ENCODE measurements around the gene ZFAND2B.
A peak's percentile ranks its signal among the peaks of the same experiment; 100 is the strongest.

The ZFAND2B gene

GRCh38 chr2:219207884-219208740, 1.5 kb downstream of the ZFAND2B start:
- H3K4me3 Mint-ChIP-seq: peak overlapping the region; percentile 83 to 87
- ATAC-seq: no peak
- H3K27ac Mint-ChIP-seq: peak overlapping the region; percentile 80 to 83
- DNase-seq: no peak
- H3K4me1 Mint-ChIP-seq: peaks cover 55% of the 10 kb centered on the region
- no peaks in the 10 kb centered on the region for H3K27me3 Mint-ChIP-seq
- H3K9me3 Mint-ChIP-seq: peaks cover 0 to 7% of the 10 kb centered on the region in 2 donors

DNA sequence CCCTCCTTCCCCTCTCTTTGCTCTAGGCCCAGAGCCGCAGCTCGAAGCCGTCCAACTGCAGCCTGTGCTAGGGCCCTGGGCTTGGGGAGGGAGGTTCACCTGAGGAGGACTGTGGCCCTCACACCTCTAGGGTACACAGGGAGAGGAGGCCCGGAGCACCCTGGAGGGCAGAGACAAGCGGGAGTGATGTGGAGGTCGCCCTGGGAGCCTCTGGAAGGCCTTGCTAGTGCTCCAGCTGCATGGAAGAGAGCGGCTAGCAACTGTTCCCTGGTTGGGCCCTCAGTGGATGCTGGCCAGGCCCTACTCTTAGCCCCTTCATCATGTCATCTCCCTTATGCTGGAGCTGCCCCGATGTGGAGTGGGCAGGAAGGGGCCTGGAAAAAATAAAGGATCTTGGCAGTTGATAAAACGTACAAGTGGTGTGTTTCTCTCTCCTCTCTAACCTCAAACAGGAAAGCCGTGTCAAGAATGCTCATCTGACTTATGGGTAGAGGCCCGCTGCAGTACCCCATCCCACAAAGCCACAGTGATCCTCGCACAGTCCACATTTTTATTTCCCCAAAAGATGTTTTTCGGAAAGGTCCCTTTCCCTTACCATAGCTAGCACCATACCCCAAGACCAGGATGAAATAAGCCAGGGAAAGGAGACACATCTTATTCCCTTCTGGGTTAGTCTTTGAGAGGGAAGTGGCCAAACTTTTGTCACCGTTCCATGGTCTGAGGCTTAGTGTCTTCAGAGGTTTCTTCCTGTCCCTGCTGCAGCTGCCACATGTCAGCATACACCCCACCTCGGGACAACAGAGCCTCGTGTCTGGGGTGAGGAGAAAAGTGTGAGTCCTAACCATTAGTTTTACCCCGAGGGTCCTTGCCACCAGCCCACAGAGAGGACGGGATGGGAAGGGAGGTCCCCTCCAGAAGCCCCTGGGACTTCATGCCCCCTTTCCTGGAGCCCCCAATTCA, 2.9 kb downstream of the ZFAND2B start:
- H3K27me3 Mint-ChIP-seq: no peaks in the 10 kb centered on the region
- peak overlapping the region; percentile 21 to 87 for H3K27ac Mint-ChIP-seq
- H3K4me3 Mint-ChIP-seq: peak overlapping the region; percentile 40 to 60
- ATAC-seq (no peak), DNase-seq (no peak)
- H3K9me3 Mint-ChIP-seq: peaks cover 0 to 3% of the 10 kb centered on the region in 2 donors
- H3K4me1 Mint-ChIP-seq: peaks cover 58% of the 10 kb centered on the region

DNA sequence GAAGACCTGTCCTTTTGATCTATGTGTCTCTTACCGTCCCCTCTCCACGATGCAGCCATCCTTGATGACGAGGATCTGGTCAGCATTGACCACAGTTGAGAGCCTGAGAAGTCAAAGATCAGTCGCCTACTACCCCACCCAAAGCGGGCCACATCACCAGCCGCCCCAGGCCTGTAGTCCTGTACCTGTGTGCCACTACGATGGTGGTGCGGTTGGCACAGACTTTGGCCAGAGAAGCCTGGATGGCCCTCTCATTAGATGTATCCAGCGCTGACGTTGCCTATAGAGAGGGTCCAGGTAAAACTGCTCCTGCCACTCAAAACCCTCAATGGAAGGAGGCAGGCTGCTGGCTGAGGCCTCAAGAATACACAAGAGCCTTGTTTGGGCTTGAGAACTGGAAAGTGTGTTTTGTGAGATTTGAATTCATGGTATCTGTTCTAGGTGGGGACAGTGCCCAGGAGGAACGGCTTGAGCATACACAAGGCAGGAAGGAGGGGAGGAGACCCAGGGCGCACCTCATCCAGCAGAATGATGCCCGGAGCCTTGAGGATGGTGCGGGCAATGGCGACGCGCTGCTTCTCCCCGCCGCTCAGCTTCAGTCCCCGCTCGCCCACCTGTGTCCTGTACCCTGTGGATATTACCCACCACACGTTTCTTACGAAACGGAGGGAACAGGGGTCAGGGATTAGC, 3.8 kb downstream of the ZFAND2B start:
- ATAC-seq (no peak), DNase-seq (no peak)
- Mint-ChIP-seq H3K27me3 (no peaks in the 10 kb centered on the region), H3K9me3 (no peaks in the 10 kb centered on the region), H3K4me1 (peaks cover 64% of the 10 kb centered on the region), H3K4me3 (peak overlapping the region in 1 of 2 donors; percentile 42), H3K27ac (peak overlapping the region; percentile 36 to 80)

DNA sequence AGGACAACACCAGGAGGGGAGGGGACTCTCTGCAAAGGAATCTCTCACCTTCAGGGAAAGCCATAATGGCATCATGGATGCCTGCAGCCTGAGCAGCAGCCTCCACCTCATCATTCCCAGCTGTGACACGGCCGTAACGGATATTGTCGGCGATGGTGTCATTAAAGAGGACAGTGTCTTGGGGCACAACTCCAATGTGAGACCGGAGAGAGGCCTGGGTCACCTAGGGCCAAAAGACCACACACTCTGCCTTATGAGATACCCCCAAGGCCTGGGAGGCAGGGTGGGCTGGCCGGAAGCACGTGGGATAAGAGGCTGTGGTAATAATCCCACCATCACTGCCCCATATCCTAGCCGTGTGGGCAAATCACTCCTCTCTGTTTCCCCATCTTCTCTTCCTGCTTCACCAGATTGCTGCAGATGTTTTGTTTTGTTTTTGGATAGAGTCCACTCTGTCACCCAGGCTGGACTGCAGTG, 4.3 kb downstream of the ZFAND2B start:
- DNase-seq (no peak), ATAC-seq (no peak)
- H3K9me3 Mint-ChIP-seq: no peaks in the 10 kb centered on the region
- no peak overlapping the region for H3K4me3 Mint-ChIP-seq
- H3K4me1 Mint-ChIP-seq: peaks cover 66% of the 10 kb centered on the region
- no peaks in the 10 kb centered on the region for H3K27me3 Mint-ChIP-seq
- H3K27ac Mint-ChIP-seq: peak overlapping the region; percentile 89 to 92

DNA sequence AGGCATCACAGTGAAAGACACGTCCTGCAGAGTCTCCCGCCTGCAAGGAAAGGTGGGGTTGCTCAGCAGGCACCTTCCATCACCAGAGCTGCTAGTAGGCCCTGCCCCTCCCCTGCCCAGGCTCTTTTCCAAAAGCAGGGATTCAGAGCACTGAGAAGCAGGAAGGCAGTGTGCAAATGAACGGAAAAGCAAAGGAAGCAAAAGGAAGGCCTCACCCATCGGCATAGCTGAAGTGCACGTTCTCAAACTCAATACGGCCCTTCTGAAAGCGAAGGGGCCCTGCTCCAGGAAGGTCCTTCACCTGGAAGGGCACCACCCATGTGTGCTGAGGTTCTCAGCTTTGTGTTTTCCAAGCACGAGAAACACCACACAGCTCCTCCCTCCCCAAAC, 6.4 kb downstream of the ZFAND2B start:
- DNase-seq: no peak
- ATAC-seq: no peak
- peaks cover 75% of the 10 kb centered on the region for H3K4me1 Mint-ChIP-seq
- no peak overlapping the region for H3K4me3 Mint-ChIP-seq
- no peak overlapping the region for H3K27ac Mint-ChIP-seq
- H3K9me3 Mint-ChIP-seq: no peaks in the 10 kb centered on the region
- no peaks in the 10 kb centered on the region for H3K27me3 Mint-ChIP-seq

- ATAC-seq: no peak
- Mint-ChIP-seq H3K27ac (no peak overlapping the region), H3K9me3 (no peaks in the 10 kb centered on the region), H3K4me1 (peaks cover 72% of the 10 kb centered on the region), H3K4me3 (no peak overlapping the region), H3K27me3 (no peaks in the 10 kb centered on the region)
- no peak for DNase-seq
Observed at GRCh38 chr2:219213486-219214071, 7.0 kb downstream of the ZFAND2B start.

- H3K4me1 Mint-ChIP-seq: peaks cover 71% of the 10 kb centered on the region
- peak overlapping the region in 1 of 2 donors; percentile 61 for H3K27ac Mint-ChIP-seq
- H3K4me3 Mint-ChIP-seq: no peak overlapping the region
- no peak for DNase-seq
- ATAC-seq: no peak
- no peaks in the 10 kb centered on the region for H3K27me3 Mint-ChIP-seq
- no peaks in the 10 kb centered on the region for H3K9me3 Mint-ChIP-seq
Observed at GRCh38 chr2:219214141-219214540, 7.6 kb downstream of the ZFAND2B start.

DNA sequence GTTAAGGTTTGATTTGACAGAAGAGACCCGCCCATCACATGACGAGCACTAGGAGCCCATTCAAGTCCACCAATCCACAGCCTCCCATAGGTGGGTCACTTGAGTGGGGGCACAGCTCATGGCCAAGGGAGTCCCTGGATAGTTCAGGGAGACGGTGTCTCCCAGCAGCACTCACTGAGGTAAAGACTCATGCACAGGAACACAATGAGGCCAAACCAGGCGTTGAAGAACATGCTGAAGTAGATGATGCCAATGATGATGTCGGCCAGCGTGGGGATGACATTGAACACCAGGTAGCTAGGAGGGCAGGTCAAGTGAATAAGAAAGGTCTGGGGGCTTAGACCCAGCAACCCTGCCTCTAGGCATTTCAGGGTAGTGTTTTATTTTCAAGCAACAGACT, 8.2 kb downstream of the ZFAND2B start:
- Mint-ChIP-seq H3K9me3 (no peaks in the 10 kb centered on the region), H3K27ac (peak overlapping the region; percentile 1 to 87), H3K4me3 (no peak overlapping the region), H3K27me3 (no peaks in the 10 kb centered on the region), H3K4me1 (peaks cover 71% of the 10 kb centered on the region)
- ATAC-seq: no peak
- no peak for DNase-seq

DNA sequence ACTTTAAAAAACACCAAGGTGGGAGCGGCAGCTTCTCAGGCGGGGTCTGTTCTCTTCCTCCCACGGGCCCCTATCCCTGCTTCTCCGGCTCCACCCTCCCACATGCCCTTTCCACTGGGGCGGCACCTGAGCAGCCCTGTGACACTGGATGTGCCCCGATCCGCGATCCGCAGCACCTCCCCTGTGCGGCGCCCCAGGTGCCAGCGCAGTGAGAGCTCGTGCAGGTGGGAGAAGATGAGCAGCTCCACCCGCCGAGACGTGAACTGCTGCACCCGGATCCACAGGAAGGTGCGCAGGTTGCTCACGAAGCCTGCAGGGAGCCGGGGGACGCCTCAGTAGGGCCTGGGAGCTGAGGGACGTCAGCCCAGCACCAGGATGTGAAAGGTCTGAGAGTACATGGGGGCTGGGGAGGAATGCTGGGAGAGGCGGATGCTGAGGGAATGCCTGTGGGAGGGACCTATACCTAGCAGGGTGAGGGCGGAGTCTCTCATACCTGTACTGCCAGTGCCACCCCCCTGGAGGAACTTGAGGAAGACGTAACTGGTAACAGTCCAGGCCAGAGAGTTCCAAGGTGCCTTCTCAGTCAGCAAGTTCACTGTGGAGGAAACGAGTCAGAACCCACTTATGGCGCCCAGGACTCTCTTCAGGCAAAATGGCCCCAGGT, 9.4 kb downstream of the ZFAND2B start:
- ATAC-seq (no peak), DNase-seq (no peak)
- Mint-ChIP-seq H3K27ac (no peak overlapping the region), H3K4me1 (peaks cover 70% of the 10 kb centered on the region), H3K27me3 (no peaks in the 10 kb centered on the region), H3K9me3 (no peaks in the 10 kb centered on the region), H3K4me3 (peak overlapping the region in 1 of 2 donors; percentile 41)

DNA sequence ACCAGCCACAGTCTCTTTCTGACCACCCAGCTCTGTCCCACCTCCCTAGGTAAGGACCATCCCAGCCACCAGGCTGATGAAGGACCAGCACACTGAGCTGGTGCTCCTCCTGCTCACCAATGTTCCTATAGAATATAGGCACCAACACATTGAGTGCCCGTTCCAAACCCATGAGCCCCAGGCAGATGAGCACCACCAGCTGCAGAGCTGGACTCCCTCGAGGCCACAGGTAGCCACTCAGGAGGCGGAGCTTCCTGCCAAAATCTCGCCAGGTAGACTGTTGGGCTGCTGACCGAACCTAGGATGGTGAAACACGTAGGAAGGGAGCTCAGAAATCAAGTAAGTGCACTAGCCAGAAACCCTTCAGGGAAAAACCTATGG, 9.9 kb downstream of the ZFAND2B start:
- DNase-seq: no peak
- H3K27ac Mint-ChIP-seq: peak overlapping the region; percentile 23 to 85
- ATAC-seq: no peak
- peaks cover 65% of the 10 kb centered on the region for H3K4me1 Mint-ChIP-seq
- H3K27me3 Mint-ChIP-seq: no peaks in the 10 kb centered on the region
- H3K9me3 Mint-ChIP-seq: no peaks in the 10 kb centered on the region
- peak overlapping the region; percentile 48 for H3K4me3 Mint-ChIP-seq

DNA sequence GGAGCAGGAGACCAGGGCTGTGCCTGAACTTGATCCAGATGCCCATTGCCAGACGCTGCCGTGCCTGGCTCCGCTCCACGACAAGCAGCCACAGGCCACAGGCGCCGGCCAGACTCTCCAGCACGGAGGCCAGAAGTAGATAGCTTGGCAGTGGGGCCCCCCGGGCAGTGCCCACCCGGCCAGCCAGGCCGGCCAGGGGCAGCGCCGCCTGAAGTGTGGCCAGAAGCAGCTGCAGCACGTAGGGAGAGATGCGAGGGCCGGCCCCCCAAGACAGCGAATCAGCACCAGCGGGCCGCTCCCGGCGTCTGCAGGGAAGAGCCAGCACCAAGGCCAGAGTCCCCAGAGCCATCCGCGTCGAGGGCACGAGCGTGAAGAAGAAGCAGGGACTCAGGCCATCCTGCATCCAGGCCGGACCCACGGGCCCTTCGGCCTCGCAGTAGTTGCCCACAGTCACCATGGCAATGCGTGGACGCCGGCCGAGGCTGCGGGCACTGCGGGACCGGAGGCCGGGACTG, 11.7 kb downstream of the ZFAND2B start:
- H3K4me3 Mint-ChIP-seq: peak overlapping the region; percentile 87 to 91
- DNase-seq: peak in 1 of 2 donors; percentile 30
- H3K27ac Mint-ChIP-seq: peak overlapping the region; percentile 73 to 94

DNA sequence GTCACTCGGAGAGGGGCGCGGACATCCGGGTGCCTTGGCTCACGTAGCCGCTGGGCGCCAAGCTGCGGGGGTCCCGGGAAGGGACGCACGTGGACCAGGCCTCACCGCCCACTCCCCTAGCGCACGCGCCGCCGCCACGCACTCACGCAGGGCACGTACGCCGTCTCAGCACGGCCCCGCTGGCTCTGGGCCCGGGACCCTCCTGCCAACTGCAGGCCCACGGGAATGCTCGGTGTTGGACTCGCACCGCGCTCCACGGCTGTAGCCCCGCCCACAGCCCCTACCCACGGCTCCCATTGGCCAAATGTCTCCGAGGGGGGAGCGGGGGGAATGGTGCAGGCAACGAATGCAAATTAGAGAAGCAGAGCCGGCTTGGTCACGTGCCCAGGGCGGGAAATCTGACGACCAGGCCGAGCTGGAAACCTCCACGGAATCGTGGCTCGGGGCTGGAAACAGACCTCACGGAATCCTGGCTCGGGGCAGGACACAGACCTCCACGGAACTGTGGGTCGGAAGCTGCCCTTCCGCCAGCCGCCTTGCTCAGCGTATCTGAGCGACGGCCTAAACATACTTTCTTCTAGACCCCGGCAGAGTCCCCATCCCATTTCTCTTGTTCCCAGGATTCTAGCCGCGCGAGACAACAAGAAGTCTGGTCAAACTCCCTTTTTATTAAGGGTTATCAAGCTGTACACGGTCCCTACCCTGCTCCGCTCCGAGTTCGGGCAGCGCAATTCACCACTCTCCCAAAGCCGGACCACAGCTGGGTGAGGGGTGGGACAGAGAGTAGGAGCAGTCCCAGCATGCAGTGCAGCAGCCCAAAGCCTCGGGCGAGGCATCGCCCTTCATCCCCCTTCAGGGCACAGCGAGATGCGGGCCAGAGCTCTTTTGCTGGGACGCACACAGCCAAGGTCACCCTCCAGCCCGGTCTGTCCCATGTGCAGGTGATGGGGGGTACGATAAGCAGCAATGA, 12.4 kb downstream of the ZFAND2B start, which contains the start of gene ABCB6:
Gene ABCB6, minus strand, starts transcription at position 227 of the 970 bp plus-strand sequence. CDS start 285 bp downstream, outside the sequence.
- H3K4me1 Mint-ChIP-seq: peaks cover 55% of the 10 kb centered on the region
- no peaks in the 10 kb centered on the region for H3K9me3 Mint-ChIP-seq
- peak; percentile 84 for ATAC-seq
- H3K4me3 Mint-ChIP-seq: peak within 1 kb of the TSS; percentile 87 to 91
- H3K27ac Mint-ChIP-seq: peak within 1 kb of the TSS; percentile 80 to 94
- peak; percentile 77 to 88 for DNase-seq
- H3K27me3 Mint-ChIP-seq: no peaks in the 10 kb centered on the region

More for the DNA sequence above, 11.7 kb downstream of the ZFAND2B start:
- Mint-ChIP-seq H3K4me1 (peaks cover 55% of the 10 kb centered on the region), H3K9me3 (no peaks in the 10 kb centered on the region), H3K27me3 (no peaks in the 10 kb centered on the region)
- ATAC-seq: peak; percentile 56

GRCh38 chr2:219219784-219220532, 13.4 kb downstream of the ZFAND2B start:
- Mint-ChIP-seq H3K9me3 (no peaks in the 10 kb centered on the region), H3K4me1 (peaks cover 47% of the 10 kb centered on the region), H3K27ac (peak overlapping the region in 1 of 2 donors; percentile 8), H3K27me3 (no peaks in the 10 kb centered on the region), H3K4me3 (no peak overlapping the region)
- DNase-seq: no peak
- no peak for ATAC-seq

Data from stimulated activated naive CD8-positive, alpha-beta T cell treated with anti-CD3 and anti-CD28 coated beads, Interleukin-15, amount 100 ng/mL, for 72 hours (primary cell).